Stimulated activated CD4-positive, alpha-beta T cell treated with anti-CD3 and anti-CD28 coated beads, Interleukin-15, amount 100 ng/mL, for 1 hour (primary cell): ENCODE results near the gene TTC14.
"Not testable (repeated sequence)": the region's sequence is repeated elsewhere in the genome, so short reads cannot be mapped to it uniquely, and the experiment has no call there.

Source experiments
- DNase-seq, 2 donors: peaks; one replicate each; pipeline ENCODE4 v3.0.0-alpha.2; 2020; ENCODE audit warnings: low read depth in 1 of 2, low spot score in 1 of 2

TTC14 gene, protein sequence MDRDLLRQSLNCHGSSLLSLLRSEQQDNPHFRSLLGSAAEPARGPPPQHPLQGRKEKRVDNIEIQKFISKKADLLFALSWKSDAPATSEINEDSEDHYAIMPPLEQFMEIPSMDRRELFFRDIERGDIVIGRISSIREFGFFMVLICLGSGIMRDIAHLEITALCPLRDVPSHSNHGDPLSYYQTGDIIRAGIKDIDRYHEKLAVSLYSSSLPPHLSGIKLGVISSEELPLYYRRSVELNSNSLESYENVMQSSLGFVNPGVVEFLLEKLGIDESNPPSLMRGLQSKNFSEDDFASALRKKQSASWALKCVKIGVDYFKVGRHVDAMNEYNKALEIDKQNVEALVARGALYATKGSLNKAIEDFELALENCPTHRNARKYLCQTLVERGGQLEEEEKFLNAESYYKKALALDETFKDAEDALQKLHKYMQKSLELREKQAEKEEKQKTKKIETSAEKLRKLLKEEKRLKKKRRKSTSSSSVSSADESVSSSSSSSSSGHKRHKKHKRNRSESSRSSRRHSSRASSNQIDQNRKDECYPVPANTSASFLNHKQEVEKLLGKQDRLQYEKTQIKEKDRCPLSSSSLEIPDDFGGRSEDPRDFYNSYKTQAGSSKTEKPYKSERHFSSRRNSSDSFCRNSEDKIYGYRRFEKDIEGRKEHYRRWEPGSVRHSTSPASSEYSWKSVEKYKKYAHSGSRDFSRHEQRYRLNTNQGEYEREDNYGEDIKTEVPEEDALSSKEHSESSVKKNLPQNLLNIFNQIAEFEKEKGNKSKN

DNA sequence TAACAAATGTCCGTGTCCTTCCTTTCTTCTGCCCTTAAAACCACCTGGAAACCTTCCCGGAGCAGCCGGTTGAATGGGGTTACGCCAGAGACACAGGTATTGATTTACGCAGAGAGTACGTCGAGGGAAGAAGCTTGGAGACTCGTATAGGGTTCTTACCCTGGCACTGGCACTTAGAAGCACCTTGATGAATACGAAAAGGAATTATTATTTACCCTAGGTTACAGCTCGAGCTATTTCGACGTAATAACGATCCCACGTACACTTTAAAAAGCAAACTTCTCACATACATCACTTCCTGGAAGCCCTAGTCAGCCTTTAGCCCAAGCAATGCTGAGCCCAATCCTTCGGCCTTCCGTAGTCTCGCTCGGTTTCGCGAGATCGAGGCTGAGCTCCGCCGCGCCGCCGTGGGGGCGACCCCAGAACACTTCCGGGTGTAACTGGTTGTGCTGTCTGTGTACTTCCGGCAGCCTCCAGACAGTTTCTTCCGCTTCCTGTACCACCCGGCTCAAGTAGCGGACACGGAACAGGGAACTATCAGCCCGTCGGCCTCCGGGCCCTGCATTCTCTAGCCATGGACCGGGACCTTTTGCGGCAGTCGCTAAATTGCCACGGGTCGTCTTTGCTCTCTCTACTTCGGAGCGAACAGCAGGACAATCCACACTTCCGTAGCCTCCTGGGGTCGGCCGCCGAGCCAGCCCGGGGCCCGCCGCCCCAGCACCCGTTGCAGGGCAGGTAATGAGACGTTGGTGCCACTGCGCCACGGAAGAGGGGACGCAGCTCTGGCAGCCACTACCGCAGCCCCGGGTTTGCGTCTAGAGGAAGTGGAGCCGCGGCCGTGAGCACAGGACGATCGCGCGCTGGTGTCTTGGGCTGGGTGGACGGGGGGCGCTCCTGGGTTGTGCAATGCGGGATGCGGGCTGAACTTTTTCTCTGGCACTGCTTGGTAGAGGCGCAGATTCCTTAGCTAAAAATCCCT, at the start of gene TTC14:
Gene TTC14 (plus strand): TSS at position 476 of the 979 bp plus-strand sequence. CDS start 99 bp downstream, at position 575.
- DNase-seq = peak; percentile 80 to 89

GRCh38 chr3:180563406-180563805, 38.6 kb upstream of the TTC14 start:
- DNase-seq = no peak

GRCh38 chr3:180564676-180565075, 37.3 kb upstream of the TTC14 start:
- no peak for DNase-seq

DNA sequence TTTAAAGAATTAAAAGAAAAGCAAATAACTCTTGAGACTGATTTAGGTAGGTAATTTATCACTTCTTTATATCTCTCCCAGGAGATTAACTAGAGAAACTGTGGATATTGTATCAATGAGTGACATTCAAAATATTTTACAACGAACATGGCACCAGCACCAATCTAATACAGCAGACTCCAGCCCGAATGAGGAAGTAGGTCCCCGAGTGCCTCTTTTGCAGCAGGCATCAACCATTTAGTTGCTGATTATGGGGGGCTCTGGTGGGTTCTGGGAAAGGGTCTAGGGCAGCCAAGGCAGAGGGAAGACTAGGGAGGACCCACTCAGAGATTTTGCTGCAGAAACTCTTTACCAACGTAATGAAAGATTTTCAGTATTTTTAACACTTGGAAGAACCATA, 31.7 kb upstream of the TTC14 start:
- no peak for DNase-seq

- DNase-seq = no peak
Observed at GRCh38 chr3:180571831-180572598, 29.9 kb upstream of the TTC14 start.

- DNase-seq = no peak
Observed at GRCh38 chr3:180575571-180575970, 26.4 kb upstream of the TTC14 start.

DNA sequence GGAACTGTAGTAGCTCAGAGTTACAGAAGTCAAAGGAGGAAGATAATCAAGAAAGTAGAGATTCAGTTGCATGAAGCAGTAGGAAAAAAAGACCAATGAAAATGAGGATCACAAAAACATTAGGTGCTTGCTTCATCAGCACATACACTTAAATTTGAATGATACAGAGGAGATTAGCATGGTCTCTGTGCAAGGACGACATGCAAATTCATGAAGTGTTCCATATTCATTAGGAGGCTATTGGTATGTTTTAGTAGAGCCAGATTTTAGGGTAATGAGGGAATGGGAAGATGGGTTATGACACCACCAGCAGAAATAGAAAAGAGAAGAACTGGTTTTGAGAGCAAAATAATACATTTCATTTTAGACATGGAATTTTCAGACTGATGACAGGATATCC, 21.0 kb upstream of the TTC14 start:
- no peak for DNase-seq

DNA sequence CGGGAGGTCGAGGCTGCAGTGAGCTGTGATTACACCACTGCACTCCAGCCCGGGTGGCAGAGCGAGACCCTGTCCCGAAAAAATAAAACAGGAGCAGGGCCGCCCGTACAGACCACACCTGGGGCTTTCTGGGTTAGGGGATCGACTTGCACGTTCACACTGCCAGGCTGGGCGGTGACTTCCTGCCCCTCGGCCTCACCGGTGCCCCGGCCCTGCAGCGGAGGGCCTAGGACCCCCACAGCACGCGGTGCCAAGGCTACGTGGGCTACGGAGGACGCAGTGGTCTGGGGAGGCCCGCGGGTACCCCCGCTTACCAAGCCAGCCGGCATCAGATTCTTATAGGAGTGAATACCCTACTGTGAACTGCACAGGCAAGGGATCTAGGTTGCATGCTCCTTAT, 11.6 kb upstream of the TTC14 start:
- DNase-seq = no peak

DNA sequence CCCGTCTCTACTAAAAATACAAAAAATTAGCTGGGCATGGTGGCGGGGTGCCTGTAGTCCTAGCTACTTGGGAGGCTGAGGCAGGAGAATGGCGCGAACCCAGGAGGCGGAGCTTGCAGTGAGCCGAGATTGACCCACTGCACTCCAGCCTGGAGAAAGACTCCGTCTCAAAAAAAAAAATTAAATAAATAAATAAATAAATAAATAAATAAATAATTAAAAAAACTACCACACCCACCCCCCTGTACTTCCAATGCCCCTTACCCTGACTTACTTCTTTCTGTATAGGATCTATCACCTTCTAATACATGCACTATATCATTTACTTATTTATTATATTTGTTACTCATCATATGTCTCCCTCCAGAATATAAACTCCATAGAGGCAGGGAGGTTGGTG, 8.3 kb upstream of the TTC14 start:
- DNase-seq = not testable (repeated sequence)

- no peak for DNase-seq
Observed at GRCh38 chr3:180594631-180595558, 7.1 kb upstream of the TTC14 start.

DNA sequence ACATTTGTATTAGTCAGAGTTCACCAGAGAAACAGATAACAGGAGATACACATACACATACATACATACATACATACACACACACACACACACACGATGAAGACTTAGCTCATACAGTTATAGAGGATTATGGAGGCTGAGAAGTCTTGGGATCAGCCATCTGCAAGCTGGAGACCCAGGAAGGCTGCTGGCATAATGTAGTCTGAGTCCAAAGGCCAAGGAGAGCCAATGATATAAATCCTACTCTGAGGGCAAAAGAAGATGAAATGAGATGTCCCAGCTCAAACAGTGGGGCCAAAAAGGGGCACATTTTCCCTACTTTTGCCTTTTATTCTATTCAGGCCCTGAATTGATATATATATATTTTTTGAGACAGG, 6.4 kb upstream of the TTC14 start:
- DNase-seq = no peak

DNA sequence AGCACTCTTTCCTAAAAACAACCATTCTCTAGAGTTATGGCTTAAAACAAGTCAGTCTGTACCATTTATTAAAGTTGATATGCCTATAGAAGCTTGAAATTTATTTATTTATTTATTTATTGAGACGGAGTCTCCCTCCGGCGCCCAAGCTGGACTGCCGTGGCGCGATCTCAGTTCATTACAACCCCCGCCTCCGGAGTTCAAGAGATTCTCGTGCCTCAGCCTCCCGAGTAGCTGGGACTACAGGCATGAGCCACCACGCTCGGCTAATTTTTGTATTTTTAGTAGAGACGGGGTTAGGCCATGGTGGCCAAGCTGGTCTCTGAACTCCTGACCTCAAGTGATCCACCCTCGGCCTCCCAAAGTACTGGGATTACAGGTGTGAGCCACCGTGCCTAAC, 1.5 kb upstream of the TTC14 start:
- no peak for DNase-seq

DNA sequence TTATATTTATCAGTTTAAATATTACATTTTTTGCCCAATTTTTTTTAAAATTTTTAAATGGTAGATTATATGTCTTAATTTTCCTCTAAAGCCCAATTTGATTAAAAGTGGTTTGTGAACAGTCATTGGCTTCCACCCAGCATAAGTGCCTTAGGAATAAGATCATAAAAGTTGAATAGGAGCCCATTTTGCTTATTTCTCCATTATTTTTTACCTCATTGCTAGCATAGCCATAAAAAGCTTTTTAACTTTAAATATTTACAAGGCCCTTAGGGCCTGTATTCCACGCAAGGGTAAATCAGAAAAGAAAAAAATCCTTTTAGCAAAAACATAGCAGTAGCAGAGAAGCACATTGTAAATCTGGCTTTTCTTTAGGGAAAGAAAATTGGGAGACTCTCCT, 9.0 kb downstream of the TTC14 start:
- no peak for DNase-seq

DNA sequence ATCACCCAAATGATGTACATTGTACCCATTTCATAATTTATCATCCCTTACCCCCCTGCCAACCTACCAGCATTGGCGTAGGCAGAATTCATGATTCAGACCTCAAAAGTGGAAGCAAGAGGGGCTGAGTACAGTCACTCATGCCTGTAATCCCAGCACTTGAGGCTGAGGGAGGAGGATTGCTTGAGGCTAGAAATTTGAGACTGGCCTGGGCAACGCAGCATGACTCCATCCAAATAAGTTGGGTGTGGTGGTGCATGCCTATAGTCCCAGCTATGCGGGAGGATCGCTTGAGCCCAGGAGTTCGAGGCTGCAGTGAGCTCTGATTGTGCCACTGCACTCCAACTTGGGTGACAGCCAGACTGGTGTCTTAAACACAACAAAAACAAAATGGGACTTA, 10.4 kb downstream of the TTC14 start:
- no peak for DNase-seq

GRCh38 chr3:180615954-180616353, 14.0 kb downstream of the TTC14 start:
- no peak for DNase-seq

DNA sequence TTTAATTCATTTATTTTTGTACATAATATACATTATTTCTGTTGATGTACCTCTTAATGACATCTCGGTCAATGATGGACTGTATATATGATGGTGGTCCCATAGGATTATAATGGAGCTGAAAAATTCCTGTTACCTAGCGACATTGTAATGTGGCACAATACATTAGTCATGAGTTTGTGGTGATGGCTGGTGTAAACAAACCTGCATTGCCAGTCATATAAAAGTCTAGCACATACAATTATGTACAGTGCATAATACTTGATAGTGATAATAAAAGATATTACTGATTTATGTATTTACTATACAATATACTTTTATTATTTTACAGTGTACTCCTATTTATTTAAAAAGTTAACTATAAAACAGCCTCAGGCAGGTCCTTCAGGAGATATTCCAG, 15.1 kb downstream of the TTC14 start:
- DNase-seq = no peak

- DNase-seq = not testable (repeated sequence)
Observed at GRCh38 chr3:180618563-180618962, 16.6 kb downstream of the TTC14 start.

DNA sequence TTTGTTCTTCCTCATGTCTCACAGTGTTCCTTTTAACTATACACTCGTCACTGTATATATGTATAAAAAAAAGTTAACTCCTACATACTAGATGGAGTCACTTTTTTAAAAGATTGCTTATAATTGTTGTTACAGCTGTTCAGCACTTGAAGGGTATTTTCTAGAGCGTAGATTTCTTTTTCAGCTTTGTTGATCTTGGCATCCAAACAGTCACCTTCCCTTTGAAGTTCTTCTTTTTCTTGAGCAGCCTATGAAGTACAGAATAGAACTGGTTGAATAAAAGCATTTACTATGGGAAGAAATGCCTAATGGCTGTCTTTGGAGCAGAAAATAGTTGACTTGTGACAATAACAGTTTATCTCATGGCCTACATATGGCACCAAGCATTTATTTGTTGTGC, 17.8 kb downstream of the TTC14 start:
- DNase-seq = no peak

- no peak for DNase-seq
Observed at GRCh38 chr3:180624714-180625113, 22.8 kb downstream of the TTC14 start.
